ENCODE data around the gene SH3GL1. TPM values are rescaled to one million over a fixed set of nuclear protein-coding genes. Genes with fewer than 3 reads are reported as not detected.

Gene SH3GL1
- total and polyA plus RNA-seq, 9 of the 15 experiments (the other 6 are each of a cell fraction or from before 2014, with no cell fraction given), result 1.7 to 75.3 (median 25.7) TPM

- TF ChIP-seq HINFP (tag; conservative IDR thresholded peaks at IDR 0.05; ENCODE audit: low read depth), result peak; percentile 88
- peak; percentile 80 for TF ChIP-seq TCF7 (IDR thresholded peaks at IDR 0.05; ENCODE audit: borderline replicate concordance)
- peak; percentile 79 for TF ChIP-seq NCOR1 (IDR thresholded peaks at IDR 0.05)
- no peak; the same call in 1 of the 2 replicates for TF ChIP-seq ZBED1 (IDR thresholded peaks at IDR 0.05)
- no peak for TF ChIP-seq BRCA1 (IDR thresholded peaks at IDR 0.05)
- TF ChIP-seq BRCA1 (CRISPR knock-in tag; IDR thresholded peaks at IDR 0.05), result no peak
- peak; percentile 47; the same call in 1 of the 2 replicates for TF ChIP-seq ZNF12 (CRISPR knock-in tag; IDR thresholded peaks at IDR 0.05)
- TF ChIP-seq RAD51 (IDR thresholded peaks at IDR 0.05; ENCODE audit: borderline replicate concordance, low read depth), result peak; percentile 27; the same call in 1 of the 2 replicates
- TF ChIP-seq ZNF551 (CRISPR knock-in tag; IDR thresholded peaks at IDR 0.05), result no peak
- peak; percentile 96 for TF ChIP-seq CXXC5 (CRISPR knock-in tag; IDR thresholded peaks at IDR 0.05)
- TF ChIP-seq CTCFL (IDR thresholded peaks at IDR 0.05; ENCODE audit: borderline replicate concordance, insufficient read depth, low read depth, low read length, poor library complexity, severe bottlenecking), result peak; percentile 21
- no peak for TF ChIP-seq CHAMP1 (IDR thresholded peaks at IDR 0.05)
- no peak for TF ChIP-seq NR0B1 (IDR thresholded peaks at IDR 0.05; ENCODE audit: partially characterized antibody)
- peak; percentile 93 for TF ChIP-seq NFE2L1 (tag; IDR thresholded peaks at IDR 0.05; ENCODE audit: borderline replicate concordance, low read depth)
- TF ChIP-seq NR2F6 (CRISPR knock-in tag; IDR thresholded peaks at IDR 0.05), result peak; percentile 42; the same call in 1 of the 2 replicates
- TF ChIP-seq WHSC1 (IDR thresholded peaks at IDR 0.05; ENCODE audit: low read length), result no peak
- TF ChIP-seq HIVEP1 (CRISPR knock-in tag; IDR thresholded peaks at IDR 0.05), result peak; percentile 80; the same call in 1 of the 2 replicates
- peak in 2 of 3 experiments; percentile 43 to 44 for TF ChIP-seq YY1 (IDR thresholded peaks at IDR 0.05; ENCODE audit: borderline replicate concordance in 1 of 3, control insufficient read depth in 1 of 3, extremely low read depth in 1 of 3, insufficient read depth in 3 of 3, insufficient read length in 1 of 3, insufficient replicate concordance in 2 of 3, low read depth in 1 of 3, low read length in 2 of 3)
- TF ChIP-seq MEIS2 (IDR thresholded peaks at IDR 0.05; ENCODE audit: partially characterized antibody), result no peak
- TF ChIP-seq ZNF511 (CRISPR knock-in tag; IDR thresholded peaks at IDR 0.05), result peak; percentile 89
Measured at GRCh38 chr19:4374498-4375163, 25.7 kb downstream of the SH3GL1 start (continued).

All from K562 (cell line).